ENCODE measurements around the gene ADD2.
"Not testable (repeated sequence)": the region's sequence is repeated elsewhere in the genome, so short reads cannot be mapped to it uniquely, and the experiment has no call there.

Gene ADD2

GRCh38 chr2:70747284-70747683 lies 20.7 kb downstream of the ADD2 start:
- DNase-seq = no peak

- DNase-seq = no peak
Measured at GRCh38 chr2:70746094-70746974, 21.7 kb downstream of the ADD2 start.

GRCh38 chr2:70745276-70745825 lies 22.6 kb downstream of the ADD2 start:
- DNase-seq = no peak

GRCh38 chr2:70744397-70744796 lies 23.6 kb downstream of the ADD2 start:
- DNase-seq = no peak

- DNase-seq = no peak
Measured at GRCh38 chr2:70743677-70744076, 24.3 kb downstream of the ADD2 start.

GRCh38 chr2:70743068-70743467 lies 24.9 kb downstream of the ADD2 start:
- no peak for DNase-seq

GRCh38 chr2:70739492-70739891 lies 28.5 kb downstream of the ADD2 start:
- not testable (repeated sequence) for DNase-seq

- no peak for DNase-seq
Measured at GRCh38 chr2:70738159-70738558, 29.8 kb downstream of the ADD2 start.

GRCh38 chr2:70735071-70735470 lies 32.9 kb downstream of the ADD2 start:
- no peak for DNase-seq

- DNase-seq = no peak
Measured at GRCh38 chr2:70733646-70734180, 34.3 kb downstream of the ADD2 start.

GRCh38 chr2:70732766-70733645 lies 35.0 kb downstream of the ADD2 start:
- DNase-seq = no peak

GRCh38 chr2:70730730-70731129 lies 37.3 kb downstream of the ADD2 start:
- no peak for DNase-seq

GRCh38 chr2:70729647-70730046 lies 38.4 kb downstream of the ADD2 start:
- DNase-seq = no peak

GRCh38 chr2:70728128-70728527 lies 39.9 kb downstream of the ADD2 start:
- no peak for DNase-seq

- DNase-seq = no peak
Measured at GRCh38 chr2:70726947-70727725, 40.9 kb downstream of the ADD2 start.

GRCh38 chr2:70725505-70725904 lies 42.5 kb downstream of the ADD2 start:
- DNase-seq = no peak

- DNase-seq = no peak
Measured at GRCh38 chr2:70724366-70724765, 43.6 kb downstream of the ADD2 start.

- no peak for DNase-seq
Measured at GRCh38 chr2:70723286-70723885, 44.6 kb downstream of the ADD2 start.

- no peak for DNase-seq
Measured at GRCh38 chr2:70720124-70720523, 47.9 kb downstream of the ADD2 start.

- DNase-seq = no peak
Measured at GRCh38 chr2:70719231-70719630, 48.8 kb downstream of the ADD2 start.

- DNase-seq = no peak
Measured at GRCh38 chr2:70718736-70719135, 49.3 kb downstream of the ADD2 start.

- DNase-seq = no peak
Measured at GRCh38 chr2:70718241-70718640, 49.8 kb downstream of the ADD2 start.
